GM19468 (cell line): Measurements from ENCODE around the gene SLC39A11.
"Not testable (repeated sequence)": the region's sequence is repeated elsewhere in the genome, so short reads cannot be mapped to it uniquely, and the experiment has no call there.

Experiments used
- ATAC-seq: cut with Tn5 transposase; IDR thresholded peaks from one replicate; pipeline ENCODE4 v1.9.1; 2021; ENCODE audit warnings: mild to moderate bottlenecking, moderate library complexity, moderate number of reproducible peaks; ENCODE audit not compliant: unreplicated experiment; ENCODE audit errors: extremely low read depth

SLC39A11 gene

GRCh38 chr17:73092523-73093135 is at the start of gene SLC39A11:
SLC39A11 (minus strand) TSS chr17:73092688; CDS start chr17:73088764, 3,924 bp downstream.
- ATAC-seq = peak; percentile 94

- ATAC-seq = no peak
These were observed 48.9 kb upstream of the SLC39A11 start for GRCh38 chr17:73141411-73141810.

GRCh38 chr17:73140566-73140965 is 48.1 kb upstream of the SLC39A11 start:
- no peak for ATAC-seq

GRCh38 chr17:73139296-73139695 is 46.8 kb upstream of the SLC39A11 start:
- no peak for ATAC-seq

GRCh38 chr17:73138541-73139138 is 46.2 kb upstream of the SLC39A11 start:
- no peak for ATAC-seq

GRCh38 chr17:73137376-73137775 is 44.9 kb upstream of the SLC39A11 start:
- ATAC-seq = no peak

GRCh38 chr17:73135766-73136165 is 43.3 kb upstream of the SLC39A11 start:
- no peak for ATAC-seq

- no peak for ATAC-seq
These were observed 41.6 kb upstream of the SLC39A11 start for GRCh38 chr17:73133911-73134649.

GRCh38 chr17:73132085-73132492 is 39.6 kb upstream of the SLC39A11 start:
- ATAC-seq = no peak

GRCh38 chr17:73131439-73131838 is 39.0 kb upstream of the SLC39A11 start:
- ATAC-seq = not testable (repeated sequence)

GRCh38 chr17:73130977-73131376 is 38.5 kb upstream of the SLC39A11 start:
- no peak for ATAC-seq

GRCh38 chr17:73128496-73128895 is 36.0 kb upstream of the SLC39A11 start:
- no peak for ATAC-seq

- no peak for ATAC-seq
These were observed 34.4 kb upstream of the SLC39A11 start for GRCh38 chr17:73126716-73127473.

GRCh38 chr17:73123606-73124320 is 31.3 kb upstream of the SLC39A11 start:
- ATAC-seq = no peak

- ATAC-seq = no peak
These were observed 30.6 kb upstream of the SLC39A11 start for GRCh38 chr17:73122953-73123605.

- ATAC-seq = no peak
These were observed 29.0 kb upstream of the SLC39A11 start for GRCh38 chr17:73121506-73121905.

- ATAC-seq = no peak
These were observed 27.1 kb upstream of the SLC39A11 start for GRCh38 chr17:73119631-73120030.

GRCh38 chr17:73118951-73119391 is 26.5 kb upstream of the SLC39A11 start:
- no peak for ATAC-seq

GRCh38 chr17:73118139-73118538 is 25.7 kb upstream of the SLC39A11 start:
- no peak for ATAC-seq
